GM23338 (cell line): ENCODE results near the gene ACBD3. TPM values are rescaled to one million over a fixed set of nuclear protein-coding genes. Genes with fewer than 3 reads are reported as not detected.

Experiments used
- ATAC-seq: fragments of 200-7000 bp; cut with Tn5 transposase; 3 replicates; pipeline ENCODE4 v1.9.1; 2020
- DNase-seq: peaks from one replicate; pipeline ENCODE4 v3.0.0-alpha.2; 2015; ENCODE audit warnings: low spot score
- H2AFZ ChIP-seq: fragments of 200-600 bp; sonication (generic); 2 replicates; pipeline ENCODE4 v1.8.0; 2016; ENCODE audit warnings: antibody characterized with exemption, mild to moderate bottlenecking, moderate library complexity
- H3F3A ChIP-seq: fragments of 200-600 bp; sonication (generic); replicated peaks from 2 replicates; pipeline ENCODE4 v1.8.0; 2017; ENCODE audit warnings: antibody characterized with exemption, mixed run types, low read depth
- H3K27ac ChIP-seq: fragments of 200-600 bp; sonication (generic); 2 replicates; pipeline ENCODE4 v1.6.1; 2016; ENCODE audit warnings: low read depth
- H3K27me3 ChIP-seq: fragments of 200-600 bp; sonication (generic); 2 replicates; pipeline ENCODE4 v1.8.0; 2016; ENCODE audit warnings: mild to moderate bottlenecking, mixed run types, moderate library complexity; ENCODE audit not compliant: insufficient read depth
- H3K36me3 ChIP-seq: fragments of 200-600 bp; sonication (generic); 2 replicates; pipeline ENCODE4 v1.8.0; 2016; ENCODE audit warnings: mild to moderate bottlenecking; ENCODE audit not compliant: insufficient read depth
- H3K4me1 ChIP-seq: fragments of 200-600 bp; sonication (generic); 2 replicates; pipeline ENCODE4 v1.8.0; 2016; ENCODE audit warnings: mild to moderate bottlenecking, moderate library complexity; ENCODE audit not compliant: insufficient read depth
- H3K4me2 ChIP-seq: fragments of 200-600 bp; sonication (generic); 2 replicates; pipeline ENCODE4 v1.7.1; 2017; ENCODE audit warnings: mixed run types
- H3K4me3 ChIP-seq: fragments of 200-600 bp; sonication (generic); 2 replicates; pipeline ENCODE4 v1.6.1; 2016; ENCODE audit warnings: mixed run types
- H3K79me2 ChIP-seq: fragments of 200-600 bp; sonication (generic); replicated peaks from 2 replicates; pipeline ENCODE4 v1.8.0; 2017; ENCODE audit warnings: mild to moderate bottlenecking; ENCODE audit not compliant: insufficient read depth
- H3K9me2 ChIP-seq: fragments of 200-600 bp; sonication (generic); 2 replicates; pipeline ENCODE4 v1.8.0; 2017; ENCODE audit not compliant: insufficient read depth
- H4K20me1 ChIP-seq: fragments of 200-600 bp; sonication (generic); replicated peaks from 2 replicates; pipeline ENCODE4 v1.8.0; 2017; ENCODE audit warnings: mild to moderate bottlenecking; ENCODE audit not compliant: insufficient read depth
- H3K27ac Mint-ChIP-seq: 2 replicates; pipeline ENCODE4 v1.8.0; 2020; ENCODE audit warnings: inconsistent platforms, mild to moderate bottlenecking, moderate library complexity, mixed read lengths
- H3K27me3 Mint-ChIP-seq: 3 replicates; pipeline ENCODE4 v1.8.0; 2022; ENCODE audit warnings: low read depth, mild to moderate bottlenecking, moderate library complexity, mixed read lengths, inconsistent platforms; ENCODE audit not compliant: insufficient read depth, poor library complexity
- H3K36me3 Mint-ChIP-seq: 3 replicates; pipeline ENCODE4 v1.8.0; 2021; ENCODE audit warnings: low read depth, mild to moderate bottlenecking, inconsistent platforms, moderate library complexity, mixed read lengths
- H3K4me1 Mint-ChIP-seq: 3 replicates; pipeline ENCODE4 v1.8.0; 2020; ENCODE audit warnings: mild to moderate bottlenecking, inconsistent platforms, mixed read lengths
- H3K4me3 Mint-ChIP-seq: 3 replicates; pipeline ENCODE4 v1.8.0; 2021; ENCODE audit warnings: moderate library complexity, mild to moderate bottlenecking, inconsistent platforms, mixed read lengths
- H3K9me3 Mint-ChIP-seq: 3 replicates; pipeline ENCODE4 v1.8.0; 2020; ENCODE audit warnings: moderate library complexity, mild to moderate bottlenecking, inconsistent platforms, mixed read lengths
- CREB1 ChIP-seq: fragments of 250-450 bp; sonication (Bioruptor Pico); IDR thresholded peaks from 2 replicates; pipeline ENCODE4 v1.5.0; 2020; ENCODE audit warnings: low read depth, mild to moderate bottlenecking, moderate library complexity
- CTCF ChIP-seq, 2 experiments: fragments of 200-600 bp in 1 of 2; sonication (generic) in 1 of 2; conservative IDR thresholded peaks; 2 replicates each; pipeline versions ENCODE4 v1.5.1 to v1.6.1; 2016 to 2017; ENCODE audit warnings: antibody characterized with exemption in 2 of 2, low read depth in 2 of 2, mild to moderate bottlenecking in 2 of 2, moderate library complexity in 1 of 2
- ETS1 ChIP-seq: IDR thresholded peaks from 2 replicates; pipeline ENCODE4 v1.6.1; 2016; ENCODE audit warnings: antibody characterized with exemption
- EZH2 ChIP-seq: fragments of 200-600 bp; sonication (generic); IDR thresholded peaks from one replicate; pipeline ENCODE4 v1.8.0; 2017; ENCODE audit warnings: antibody characterized with exemption, mild to moderate bottlenecking, low read depth; ENCODE audit not compliant: unreplicated experiment
- EZH2phosphoT487 ChIP-seq: fragments of 200-600 bp; sonication (generic); IDR thresholded peaks from one replicate; pipeline ENCODE4 v1.8.1; 2018; ENCODE audit warnings: antibody characterized with exemption; ENCODE audit not compliant: unreplicated experiment
- JUNB ChIP-seq: IDR thresholded peaks from one replicate; pipeline ENCODE4 v1.6.1; 2016; ENCODE audit warnings: antibody characterized with exemption; ENCODE audit not compliant: unreplicated experiment
- NANOG ChIP-seq: IDR thresholded peaks from 2 replicates; pipeline ENCODE4 v1.6.1; 2016; ENCODE audit warnings: antibody characterized with exemption, borderline replicate concordance
- POLR2AphosphoS5 ChIP-seq: IDR thresholded peaks from 2 replicates; pipeline ENCODE4 v1.6.1; 2016; ENCODE audit warnings: antibody characterized with exemption, low read depth
- REST ChIP-seq: IDR thresholded peaks from one replicate; pipeline ENCODE4 v1.6.1; 2018; ENCODE audit warnings: antibody characterized with exemption; ENCODE audit not compliant: unreplicated experiment
- STAT1 ChIP-seq: IDR thresholded peaks from one replicate; pipeline ENCODE4 v1.6.1; 2016; ENCODE audit warnings: antibody characterized with exemption; ENCODE audit not compliant: unreplicated experiment
- ZNF114 ChIP-seq: fragments of 250-450 bp; sonication (Bioruptor Pico); IDR thresholded peaks from 2 replicates; pipeline ENCODE4 v1.5.0; 2020; ENCODE audit warnings: mild to moderate bottlenecking, moderate library complexity
- ZNF331 ChIP-seq: fragments of 250-450 bp; sonication (Bioruptor Pico); IDR thresholded peaks from 2 replicates; pipeline ENCODE4 v1.5.0; 2020; ENCODE audit warnings: low read depth, mild to moderate bottlenecking, moderate library complexity
- ZNF462 ChIP-seq: fragments of 250-450 bp; sonication (Bioruptor Pico); IDR thresholded peaks from 2 replicates; pipeline ENCODE4 v1.5.0; 2020; ENCODE audit warnings: mild to moderate bottlenecking, moderate library complexity
- polyA plus RNA-seq: library from polyadenylated mRNA; unstranded; fragments of >200 nt; fragmentation: Nextera tagmentation; extraction: Ambion mirVana; gene quantifications from 2 replicates; pipeline ENCODE4 v1.2.1, GENCODE V29; 2016
- total RNA-seq: library from RNA; depleted of rRNA; stranded (reverse); fragments of >200 nt; shearing (Covaris generic); gene quantifications from 2 replicates; pipeline ENCODE4 v1.2.3, GENCODE V29; 2014

The ACBD3 gene
- total and polyA plus RNA-seq, 2 experiments from 2014 or later: 17.1 to 36.2 TPM

- H3K27ac Mint-ChIP-seq: no peak within 1 kb of the TSS
- peaks cover 17% of the 10 kb centered on the region for H3K4me1 Mint-ChIP-seq
- no peak for TF ChIP-seq ZNF114 (CRISPR knock-in tag)
- TF ChIP-seq EZH2: no peak
- TF ChIP-seq NANOG: no peak
- TF ChIP-seq ZNF462: no peak
- TF ChIP-seq ETS1: no peak
- TF ChIP-seq CTCF (conservative IDR thresholded peaks at IDR 0.05; ENCODE audit: low read depth in 2 of 2): no peak
- TF ChIP-seq EZH2phosphoT487: no peak
- no peak for TF ChIP-seq STAT1
- TF ChIP-seq REST: no peak
- TF ChIP-seq CREB1 (CRISPR knock-in tag): no peak
- TF ChIP-seq POLR2AphosphoS5: no peak
- TF ChIP-seq JUNB: no peak
- TF ChIP-seq ZNF331 (CRISPR knock-in tag): no peak
- no peaks in the 10 kb centered on the region for H3K36me3 Mint-ChIP-seq
- Histone ChIP-seq H3K27me3 (peaks cover 30% of the 10 kb centered on the region), H3F3A (peaks cover 12% of the 10 kb centered on the region; the same call in 1 of the 2 replicates), H3K4me3 (peak within 1 kb of the TSS; percentile 82), H3K9me2 (no peaks in the 10 kb centered on the region), H4K20me1 (0 out of 2 replicates have a peak, but pooled peaks cover 6% of the 10 kb centered on the region), H3K4me1 (peaks cover 14% of the 10 kb centered on the region), H3K27ac (no peak within 1 kb of the TSS), H2AFZ (peak within 1 kb of the TSS; percentile 96), H3K4me2 (peak within 1 kb of the TSS; percentile 92), H3K36me3 (no peaks in the 10 kb centered on the region), H3K79me2 (no peaks in the 10 kb centered on the region)
- peak within 1 kb of the TSS; percentile 81 for H3K4me3 Mint-ChIP-seq
- ATAC-seq (peak; percentile 69), DNase-seq (peak; percentile 78)
- no peaks in the 10 kb centered on the region; the same call in 2 of the 3 replicates for H3K9me3 Mint-ChIP-seq
- peaks cover 32% of the 10 kb centered on the region for H3K27me3 Mint-ChIP-seq
Observed at GRCh38 chr1:226223157-226223785, 36.7 kb upstream of the ACBD3 start, which contains the start of gene MIXL1. Gene MIXL1 (plus strand): TSS chr1:226223664. CDS start chr1:226223682, 18 bp downstream.
